Measurements from ENCODE around the gene DUSP5. TPM values are rescaled to one million over a fixed set of nuclear protein-coding genes. Genes with fewer than 3 reads are reported as not detected.

Gene DUSP5
- total RNA-seq, 4 donors from 2014 or later = 9.3 to 60.8 (median 31.0) TPM

GRCh38 chr10:110505130-110505770, 7.5 kb downstream of the DUSP5 start:
- TF ChIP-seq POLR2AphosphoS5 (IDR thresholded peaks at IDR 0.05) = no peak
- TF ChIP-seq POLR2A (IDR thresholded peaks at IDR 0.05) = no peak
- TF ChIP-seq EP300 (IDR thresholded peaks at IDR 0.05) = no peak
- TF ChIP-seq CTCF (IDR thresholded peaks at IDR 0.05) = no peak
- peaks cover 58% of the 10 kb centered on the region for H3K4me1 ChIP-seq
- peak; percentile 38 to 52 for DNase-seq (ENCODE audit: low spot score in 2 of 2)
- H3K36me3 ChIP-seq = no peaks in the 10 kb centered on the region
- WGBS = 68% methylated on average over 6 of the region's 6 CpGs
- no peaks in the 10 kb centered on the region for H3K9me3 ChIP-seq
- H3K27me3 ChIP-seq = no peaks in the 10 kb centered on the region
- H3K27ac ChIP-seq = no peak overlapping the region
- H3K4me3 ChIP-seq = no peak overlapping the region

GRCh38 chr10:110506448-110506847, 8.7 kb downstream of the DUSP5 start:
- Histone ChIP-seq H3K4me3 (no peak overlapping the region), H3K9me3 (no peaks in the 10 kb centered on the region), H3K36me3 (peaks cover 3% of the 10 kb centered on the region), H3K27me3 (no peaks in the 10 kb centered on the region), H3K27ac (no peak overlapping the region), H3K4me1 (peaks cover 46% of the 10 kb centered on the region)
- DNase-seq (ENCODE audit: low spot score in 2 of 2) = peak; percentile 9 to 10
- WGBS = 86% methylated on average over 2 of the region's 2 CpGs
- TF ChIP-seq EP300 (IDR thresholded peaks at IDR 0.05) = no peak
- no peak for TF ChIP-seq CTCF (IDR thresholded peaks at IDR 0.05)
- no peak for TF ChIP-seq POLR2A (IDR thresholded peaks at IDR 0.05)
- TF ChIP-seq POLR2AphosphoS5 (IDR thresholded peaks at IDR 0.05) = no peak

- H3K4me3 ChIP-seq = no peak overlapping the region
- H3K27ac ChIP-seq = no peak overlapping the region
- H3K9me3 ChIP-seq = no peaks in the 10 kb centered on the region
- no peaks in the 10 kb centered on the region for H3K27me3 ChIP-seq
- peaks cover 37% of the 10 kb centered on the region for H3K4me1 ChIP-seq
- peak in 1 of 2 donors; percentile 6 for DNase-seq (ENCODE audit: low spot score in 2 of 2)
- 90% methylated on average over 6 of the region's 6 CpGs for WGBS
- H3K36me3 ChIP-seq = peaks cover 3% of the 10 kb centered on the region
- no peak for TF ChIP-seq POLR2A (IDR thresholded peaks at IDR 0.05)
- no peak for TF ChIP-seq POLR2AphosphoS5 (IDR thresholded peaks at IDR 0.05)
- TF ChIP-seq EP300 (IDR thresholded peaks at IDR 0.05) = no peak
- TF ChIP-seq CTCF (IDR thresholded peaks at IDR 0.05) = no peak
Measured at GRCh38 chr10:110507346-110507745, 9.6 kb downstream of the DUSP5 start.

- WGBS = 92% methylated on average over 9 of the region's 9 CpGs
- no peak overlapping the region for H3K4me3 ChIP-seq
Measured at GRCh38 chr10:110508159-110508788, 10.6 kb downstream of the DUSP5 start.

More at GRCh38 chr10:110508159-110508788, 10.6 kb downstream of the DUSP5 start:
- H3K4me1 ChIP-seq = peaks cover 28% of the 10 kb centered on the region
- peaks cover 5% of the 10 kb centered on the region for H3K36me3 ChIP-seq
- H3K27me3 ChIP-seq = no peaks in the 10 kb centered on the region
- no peaks in the 10 kb centered on the region for H3K9me3 ChIP-seq
- TF ChIP-seq EP300 (IDR thresholded peaks at IDR 0.05) (no peak), POLR2A (IDR thresholded peaks at IDR 0.05) (no peak), CTCF (IDR thresholded peaks at IDR 0.05) (no peak), POLR2AphosphoS5 (IDR thresholded peaks at IDR 0.05) (no peak)
- peak in 1 of 2 donors; percentile 38 for DNase-seq (ENCODE audit: low spot score in 2 of 2)
- H3K27ac ChIP-seq = no peak overlapping the region

Data from suprapubic skin (tissue), 4 donors.